ENCODE data around the gene PTK7. TPM values are rescaled to one million over a fixed set of nuclear protein-coding genes. Genes with fewer than 3 reads are reported as not detected.

The PTK7 gene
- total RNA-seq, 1 experiment from 2014 or later: 66.0 TPM

- BruUV-seq (replicated peaks): no TSS peak
These were observed 99.7 kb downstream of the PTK7 start for GRCh38 chr6:43175676-43176422.

GRCh38 chr6:43176423-43176786 lies 100.3 kb downstream of the PTK7 start:
- peak overlapping the region; percentile 63 for H3K27ac Mint-ChIP-seq (ENCODE audit: unreplicated experiment)
- no peaks in the 10 kb centered on the region for H3K9me3 Mint-ChIP-seq (ENCODE audit: low read depth, unreplicated experiment)
- H3K4me3 Mint-ChIP-seq (ENCODE audit: low read depth, unreplicated experiment): no peak overlapping the region
- BruUV-seq (replicated peaks): no TSS peak
- CTCF ChIA-PET: interaction anchor here (0.7 to 0.9 kb wide), 2 partner anchors 158 to 322 kb away, joined by 4 read pairs; no protein-coding TSS in a partner anchor
- no peak for TF ChIP-seq CTCF (IDR thresholded peaks at IDR 0.05; ENCODE audit: unreplicated experiment)
- no peaks in the 10 kb centered on the region for H3K27me3 Mint-ChIP-seq (ENCODE audit: unreplicated experiment)
- H3K4me1 Mint-ChIP-seq (ENCODE audit: low read depth, unreplicated experiment): peaks cover 36% of the 10 kb centered on the region
- peaks cover 78% of the 10 kb centered on the region for H3K36me3 Mint-ChIP-seq (ENCODE audit: insufficient read depth, unreplicated experiment)
- intact Hi-C loops (cut with micrococcal nuclease; ENCODE audit: unreplicated experiment): no loop called here
- DNase-seq: no peak

More at GRCh38 chr6:43175676-43176422, 99.7 kb downstream of the PTK7 start:
- CTCF ChIA-PET: no interaction called here
- Mint-ChIP-seq H3K4me3 (ENCODE audit: low read depth, unreplicated experiment) (no peak overlapping the region), H3K9me3 (ENCODE audit: low read depth, unreplicated experiment) (no peaks in the 10 kb centered on the region), H3K36me3 (ENCODE audit: insufficient read depth, unreplicated experiment) (peaks cover 78% of the 10 kb centered on the region), H3K27me3 (ENCODE audit: unreplicated experiment) (no peaks in the 10 kb centered on the region), H3K27ac (ENCODE audit: unreplicated experiment) (peak overlapping the region; percentile 63), H3K4me1 (ENCODE audit: low read depth, unreplicated experiment) (peaks cover 31% of the 10 kb centered on the region)
- intact Hi-C loops (cut with micrococcal nuclease; ENCODE audit: unreplicated experiment): no loop called here
- no peak for DNase-seq
- no peak for TF ChIP-seq CTCF (IDR thresholded peaks at IDR 0.05; ENCODE audit: unreplicated experiment)

GRCh38 chr6:43178150-43178549 lies 102.0 kb downstream of the PTK7 start:
- H3K4me3 Mint-ChIP-seq (ENCODE audit: low read depth, unreplicated experiment): no peak overlapping the region
- H3K27me3 Mint-ChIP-seq (ENCODE audit: unreplicated experiment): no peaks in the 10 kb centered on the region
- intact Hi-C loops (cut with micrococcal nuclease; ENCODE audit: unreplicated experiment): no loop called here
- H3K4me1 Mint-ChIP-seq (ENCODE audit: low read depth, unreplicated experiment): peaks cover 41% of the 10 kb centered on the region
- peaks cover 76% of the 10 kb centered on the region for H3K36me3 Mint-ChIP-seq (ENCODE audit: insufficient read depth, unreplicated experiment)
- no peak overlapping the region for H3K27ac Mint-ChIP-seq (ENCODE audit: unreplicated experiment)
- no peaks in the 10 kb centered on the region for H3K9me3 Mint-ChIP-seq (ENCODE audit: low read depth, unreplicated experiment)
- CTCF ChIA-PET: interaction anchor here (0.7 kb wide), 1 partner anchor 720 kb away, joined by 4 read pairs; no protein-coding TSS in a partner anchor
- no peak for TF ChIP-seq CTCF (IDR thresholded peaks at IDR 0.05; ENCODE audit: unreplicated experiment)
- DNase-seq: no peak
- no TSS peak for BruUV-seq (replicated peaks)

- CTCF ChIA-PET: no interaction called here
- H3K27me3 Mint-ChIP-seq (ENCODE audit: unreplicated experiment): no peaks in the 10 kb centered on the region
- H3K4me3 Mint-ChIP-seq (ENCODE audit: low read depth, unreplicated experiment): no peak overlapping the region
- H3K9me3 Mint-ChIP-seq (ENCODE audit: low read depth, unreplicated experiment): no peaks in the 10 kb centered on the region
- no peak for TF ChIP-seq CTCF (IDR thresholded peaks at IDR 0.05; ENCODE audit: unreplicated experiment)
- peaks cover 41% of the 10 kb centered on the region for H3K4me1 Mint-ChIP-seq (ENCODE audit: low read depth, unreplicated experiment)
- intact Hi-C loops (cut with micrococcal nuclease; ENCODE audit: unreplicated experiment): no loop called here
- H3K36me3 Mint-ChIP-seq (ENCODE audit: insufficient read depth, unreplicated experiment): peaks cover 67% of the 10 kb centered on the region
- H3K27ac Mint-ChIP-seq (ENCODE audit: unreplicated experiment): no peak overlapping the region
- no TSS peak for BruUV-seq (replicated peaks)
- no peak for DNase-seq
These were observed 103.1 kb downstream of the PTK7 start for GRCh38 chr6:43178951-43179830.

All from Calu3 (cell line).